ENCODE results near the gene ST6GAL1.

- TF ChIP-seq, protein P1, sequence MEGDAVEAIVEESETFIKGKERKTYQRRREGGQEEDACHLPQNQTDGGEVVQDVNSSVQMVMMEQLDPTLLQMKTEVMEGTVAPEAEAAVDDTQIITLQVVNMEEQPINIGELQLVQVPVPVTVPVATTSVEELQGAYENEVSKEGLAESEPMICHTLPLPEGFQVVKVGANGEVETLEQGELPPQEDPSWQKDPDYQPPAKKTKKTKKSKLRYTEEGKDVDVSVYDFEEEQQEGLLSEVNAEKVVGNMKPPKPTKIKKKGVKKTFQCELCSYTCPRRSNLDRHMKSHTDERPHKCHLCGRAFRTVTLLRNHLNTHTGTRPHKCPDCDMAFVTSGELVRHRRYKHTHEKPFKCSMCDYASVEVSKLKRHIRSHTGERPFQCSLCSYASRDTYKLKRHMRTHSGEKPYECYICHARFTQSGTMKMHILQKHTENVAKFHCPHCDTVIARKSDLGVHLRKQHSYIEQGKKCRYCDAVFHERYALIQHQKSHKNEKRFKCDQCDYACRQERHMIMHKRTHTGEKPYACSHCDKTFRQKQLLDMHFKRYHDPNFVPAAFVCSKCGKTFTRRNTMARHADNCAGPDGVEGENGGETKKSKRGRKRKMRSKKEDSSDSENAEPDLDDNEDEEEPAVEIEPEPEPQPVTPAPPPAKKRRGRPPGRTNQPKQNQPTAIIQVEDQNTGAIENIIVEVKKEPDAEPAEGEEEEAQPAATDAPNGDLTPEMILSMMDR (IDR thresholded peaks at IDR 0.05): no peak
- TF ChIP-seq POLR2A (IDR thresholded peaks at IDR 0.05): no peak
These were observed 641 bp upstream of the ST6GAL1 start for GRCh38 chr3:186929685-186930084.
